HepG2 (cell line): ENCODE data around the gene EBF3.

ENCODE experiments used
- CBFB ChIP-seq: sonication (generic); formaldehyde crosslinking; IDR thresholded peaks from 2 replicates; pipeline ENCODE4 v1.4.0; 2020; ENCODE audit warnings: missing genetic modification reagents
- CEBPB ChIP-seq: IDR thresholded peaks from 2 replicates; pipeline ENCODE4 v1.6.1; 2011; ENCODE audit warnings: low read depth, low read length, improper control_type of control experiment, borderline replicate concordance
- KAT7 ChIP-seq: IDR thresholded peaks from 2 replicates; pipeline ENCODE4 v1.6.1; 2018; ENCODE audit warnings: borderline replicate concordance, missing compliant biosample characterization
- POLR2A ChIP-seq, 2 experiments: IDR thresholded peaks; 2 replicates each; pipeline ENCODE4 v1.6.1; 2011; ENCODE audit warnings: low read depth in 2 of 2, low read length in 2 of 2, mild to moderate bottlenecking in 1 of 2, moderate library complexity in 1 of 2; ENCODE audit not compliant: insufficient read depth in 1 of 2
- RAD51 ChIP-seq: fragments of 450-650 bp; IDR thresholded peaks from 2 replicates; pipeline ENCODE4 v1.6.1; 2016; ENCODE audit warnings: borderline replicate concordance
- TF ChIP-seq, protein P1 (sequence below): sonication (generic); formaldehyde crosslinking; IDR thresholded peaks from 2 replicates; pipeline ENCODE4 v1.5.0; 2020; ENCODE audit warnings: mild to moderate bottlenecking, missing genetic modification reagents, moderate library complexity
- TF ChIP-seq, protein P2 (sequence below): sonication (generic); formaldehyde crosslinking; IDR thresholded peaks from 2 replicates; pipeline ENCODE4 v1.5.1; 2020; ENCODE audit warnings: mild to moderate bottlenecking, missing genetic modification reagents
- TF ChIP-seq, protein P3 (sequence below): sonication (generic); formaldehyde crosslinking; conservative IDR thresholded peaks from 2 replicates; pipeline ENCODE4 v1.5.0; 2020; ENCODE audit warnings: missing genetic modification reagents

DNA sequence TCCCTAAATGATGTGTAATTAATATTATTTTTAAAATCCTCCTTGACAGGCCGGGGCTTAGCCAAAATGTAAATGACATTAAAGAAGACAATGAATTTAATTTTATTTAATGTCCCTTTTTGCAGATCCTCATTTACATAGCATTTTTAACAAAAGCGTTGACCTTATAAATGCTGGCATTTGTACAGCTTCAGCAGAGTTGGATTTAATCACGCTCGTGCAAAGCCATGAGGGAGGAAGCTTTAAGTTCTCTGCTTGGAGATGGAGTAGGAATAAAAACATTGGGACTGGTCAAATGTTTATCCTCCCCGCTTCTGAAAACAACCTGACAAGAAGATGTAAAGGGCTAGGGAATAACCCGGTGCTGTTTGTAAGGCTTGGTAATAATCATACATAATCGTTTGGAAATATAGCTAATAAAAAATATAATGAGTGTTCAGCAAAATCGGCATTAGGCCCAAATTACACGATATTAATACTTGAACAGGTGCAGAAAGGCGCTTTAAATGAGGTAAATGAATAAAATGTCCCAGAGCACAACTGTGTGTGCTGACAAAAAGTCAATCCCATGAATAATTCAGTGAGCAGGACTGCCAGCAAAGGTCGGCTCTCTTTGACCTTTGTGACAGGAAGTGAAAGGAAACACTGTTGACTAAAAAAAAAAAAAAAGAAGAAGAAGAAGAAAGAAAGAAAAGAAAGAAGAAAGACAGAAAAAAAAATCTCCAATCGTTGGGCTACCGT lies 11.5 kb downstream of the EBF3 start:
- TF ChIP-seq POLR2A (IDR thresholded peaks at IDR 0.05; ENCODE audit: insufficient read depth in 1 of 2, low read depth in 2 of 2, low read length in 2 of 2) (no peak), CBFB (CRISPR knock-in tag) (no peak), CEBPB (no peak), KAT7 (CRISPR knock-in tag) (no peak), RAD51 (no peak)
- TF ChIP-seq, protein P1, sequence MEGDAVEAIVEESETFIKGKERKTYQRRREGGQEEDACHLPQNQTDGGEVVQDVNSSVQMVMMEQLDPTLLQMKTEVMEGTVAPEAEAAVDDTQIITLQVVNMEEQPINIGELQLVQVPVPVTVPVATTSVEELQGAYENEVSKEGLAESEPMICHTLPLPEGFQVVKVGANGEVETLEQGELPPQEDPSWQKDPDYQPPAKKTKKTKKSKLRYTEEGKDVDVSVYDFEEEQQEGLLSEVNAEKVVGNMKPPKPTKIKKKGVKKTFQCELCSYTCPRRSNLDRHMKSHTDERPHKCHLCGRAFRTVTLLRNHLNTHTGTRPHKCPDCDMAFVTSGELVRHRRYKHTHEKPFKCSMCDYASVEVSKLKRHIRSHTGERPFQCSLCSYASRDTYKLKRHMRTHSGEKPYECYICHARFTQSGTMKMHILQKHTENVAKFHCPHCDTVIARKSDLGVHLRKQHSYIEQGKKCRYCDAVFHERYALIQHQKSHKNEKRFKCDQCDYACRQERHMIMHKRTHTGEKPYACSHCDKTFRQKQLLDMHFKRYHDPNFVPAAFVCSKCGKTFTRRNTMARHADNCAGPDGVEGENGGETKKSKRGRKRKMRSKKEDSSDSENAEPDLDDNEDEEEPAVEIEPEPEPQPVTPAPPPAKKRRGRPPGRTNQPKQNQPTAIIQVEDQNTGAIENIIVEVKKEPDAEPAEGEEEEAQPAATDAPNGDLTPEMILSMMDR (CRISPR knock-in tag), result no peak
- TF ChIP-seq, protein P2, sequence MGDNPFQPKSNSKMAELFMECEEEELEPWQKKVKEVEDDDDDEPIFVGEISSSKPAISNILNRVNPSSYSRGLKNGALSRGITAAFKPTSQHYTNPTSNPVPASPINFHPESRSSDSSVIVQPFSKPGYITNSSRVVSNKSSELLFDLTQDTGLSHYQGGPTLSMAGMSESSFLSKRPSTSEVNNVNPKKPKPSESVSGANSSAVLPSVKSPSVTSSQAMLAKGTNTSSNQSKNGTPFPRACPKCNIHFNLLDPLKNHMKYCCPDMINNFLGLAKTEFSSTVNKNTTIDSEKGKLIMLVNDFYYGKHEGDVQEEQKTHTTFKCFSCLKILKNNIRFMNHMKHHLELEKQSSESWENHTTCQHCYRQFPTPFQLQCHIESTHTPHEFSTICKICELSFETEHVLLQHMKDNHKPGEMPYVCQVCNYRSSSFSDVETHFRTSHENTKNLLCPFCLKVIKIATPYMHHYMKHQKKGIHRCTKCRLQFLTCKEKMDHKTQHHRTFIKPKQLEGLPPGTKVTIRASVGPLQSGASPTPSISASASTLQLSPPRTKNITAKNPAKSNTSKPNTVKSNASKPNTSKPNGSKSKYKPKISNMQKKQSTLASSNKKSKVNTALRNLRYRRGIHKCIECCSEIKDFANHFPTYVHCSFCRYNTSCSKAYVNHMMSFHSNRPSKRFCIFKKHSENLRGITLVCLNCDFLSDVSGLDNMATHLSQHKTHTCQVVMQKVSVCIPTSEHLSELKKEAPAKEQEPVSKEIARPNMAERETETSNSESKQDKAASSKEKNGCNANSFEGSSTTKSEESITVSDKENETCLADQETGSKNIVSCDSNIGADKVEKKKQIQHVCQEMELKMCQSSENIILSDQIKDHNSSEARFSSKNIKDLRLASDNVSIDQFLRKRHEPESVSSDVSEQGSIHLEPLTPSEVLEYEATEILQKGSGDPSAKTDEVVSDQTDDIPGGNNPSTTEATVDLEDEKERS (CRISPR knock-in tag), result no peak
- TF ChIP-seq, protein P3, sequence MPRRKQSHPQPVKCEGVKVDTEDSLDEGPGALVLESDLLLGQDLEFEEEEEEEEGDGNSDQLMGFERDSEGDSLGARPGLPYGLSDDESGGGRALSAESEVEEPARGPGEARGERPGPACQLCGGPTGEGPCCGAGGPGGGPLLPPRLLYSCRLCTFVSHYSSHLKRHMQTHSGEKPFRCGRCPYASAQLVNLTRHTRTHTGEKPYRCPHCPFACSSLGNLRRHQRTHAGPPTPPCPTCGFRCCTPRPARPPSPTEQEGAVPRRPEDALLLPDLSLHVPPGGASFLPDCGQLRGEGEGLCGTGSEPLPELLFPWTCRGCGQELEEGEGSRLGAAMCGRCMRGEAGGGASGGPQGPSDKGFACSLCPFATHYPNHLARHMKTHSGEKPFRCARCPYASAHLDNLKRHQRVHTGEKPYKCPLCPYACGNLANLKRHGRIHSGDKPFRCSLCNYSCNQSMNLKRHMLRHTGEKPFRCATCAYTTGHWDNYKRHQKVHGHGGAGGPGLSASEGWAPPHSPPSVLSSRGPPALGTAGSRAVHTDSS, result no peak
